Measurements from ENCODE around the gene NIBAN1.
A peak's percentile ranks its signal among the peaks of the same experiment; 100 is the strongest.

NIBAN1 gene

GRCh38 chr1:184990204-184990603 is 15.9 kb upstream of the NIBAN1 start:
- Histone ChIP-seq H3K4me1 (ENCODE audit: insufficient read depth, low read length) (no peaks in the 10 kb centered on the region), H3K9ac (ENCODE audit: low read length) (no peak overlapping the region), H3K36me3 (ENCODE audit: insufficient read depth, low read length) (no peaks in the 10 kb centered on the region), H3K9me3 (ENCODE audit: low read length) (no peaks in the 10 kb centered on the region), H3K4me3 (ENCODE audit: low read depth in 1 of 2, low read length in 2 of 2) (no peak overlapping the region), H3K27me3 (ENCODE audit: control insufficient read depth in 1 of 2, insufficient read depth in 2 of 2, low read length in 2 of 2) (no peaks in the 10 kb centered on the region), H3K27ac (ENCODE audit: low read depth, low read length) (no peak overlapping the region)

- Histone ChIP-seq H3K9ac (ENCODE audit: low read length) (no peak overlapping the region), H3K4me1 (ENCODE audit: insufficient read depth, low read length) (no peaks in the 10 kb centered on the region), H3K27me3 (ENCODE audit: control insufficient read depth in 1 of 2, insufficient read depth in 2 of 2, low read length in 2 of 2) (no peaks in the 10 kb centered on the region), H3K9me3 (ENCODE audit: low read length) (no peaks in the 10 kb centered on the region), H3K27ac (ENCODE audit: low read depth, low read length) (no peak overlapping the region), H3K36me3 (ENCODE audit: insufficient read depth, low read length) (no peaks in the 10 kb centered on the region), H3K4me3 (ENCODE audit: low read depth in 1 of 2, low read length in 2 of 2) (no peak overlapping the region)
Measured at GRCh38 chr1:184988506-184988905, 14.2 kb upstream of the NIBAN1 start.

GRCh38 chr1:184987696-184988095 is 13.4 kb upstream of the NIBAN1 start:
- H3K27me3 ChIP-seq (ENCODE audit: control insufficient read depth in 1 of 2, insufficient read depth in 2 of 2, low read length in 2 of 2), result no peaks in the 10 kb centered on the region
- H3K9me3 ChIP-seq (ENCODE audit: low read length), result no peaks in the 10 kb centered on the region
- no peak overlapping the region for H3K9ac ChIP-seq (ENCODE audit: low read length)
- H3K27ac ChIP-seq (ENCODE audit: low read depth, low read length), result no peak overlapping the region
- H3K4me3 ChIP-seq (ENCODE audit: low read depth in 1 of 2, low read length in 2 of 2), result no peak overlapping the region
- no peaks in the 10 kb centered on the region for H3K36me3 ChIP-seq (ENCODE audit: insufficient read depth, low read length)
- H3K4me1 ChIP-seq (ENCODE audit: insufficient read depth, low read length), result no peaks in the 10 kb centered on the region

DNA sequence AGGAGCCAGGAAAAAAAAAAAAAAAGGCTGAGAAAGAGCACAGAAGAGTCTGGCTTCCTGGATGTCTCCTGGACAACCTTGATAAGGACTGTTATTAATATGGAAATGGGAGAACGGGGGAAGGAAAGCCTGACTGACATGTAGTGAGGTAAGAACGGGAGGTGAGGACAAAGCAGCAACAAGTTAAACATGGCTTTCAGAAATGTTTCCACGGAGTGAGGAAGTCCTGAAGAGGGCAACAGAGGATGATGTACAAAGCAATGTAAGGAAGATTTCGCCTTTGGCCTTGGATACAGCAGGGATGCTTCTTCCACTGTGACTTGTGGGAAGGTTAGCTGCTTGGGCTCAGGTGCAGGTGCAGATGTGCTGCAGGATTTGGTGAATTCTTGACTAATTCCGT is 11.9 kb upstream of the NIBAN1 start:
- Histone ChIP-seq H3K9me3 (ENCODE audit: low read length) (no peaks in the 10 kb centered on the region), H3K27ac (ENCODE audit: low read depth, low read length) (no peak overlapping the region), H3K27me3 (ENCODE audit: control insufficient read depth in 1 of 2, insufficient read depth in 2 of 2, low read length in 2 of 2) (no peaks in the 10 kb centered on the region), H3K9ac (ENCODE audit: low read length) (no peak overlapping the region), H3K4me1 (ENCODE audit: insufficient read depth, low read length) (peaks cover 6% of the 10 kb centered on the region), H3K36me3 (ENCODE audit: insufficient read depth, low read length) (no peaks in the 10 kb centered on the region), H3K4me3 (ENCODE audit: low read depth in 1 of 2, low read length in 2 of 2) (no peak overlapping the region)

DNA sequence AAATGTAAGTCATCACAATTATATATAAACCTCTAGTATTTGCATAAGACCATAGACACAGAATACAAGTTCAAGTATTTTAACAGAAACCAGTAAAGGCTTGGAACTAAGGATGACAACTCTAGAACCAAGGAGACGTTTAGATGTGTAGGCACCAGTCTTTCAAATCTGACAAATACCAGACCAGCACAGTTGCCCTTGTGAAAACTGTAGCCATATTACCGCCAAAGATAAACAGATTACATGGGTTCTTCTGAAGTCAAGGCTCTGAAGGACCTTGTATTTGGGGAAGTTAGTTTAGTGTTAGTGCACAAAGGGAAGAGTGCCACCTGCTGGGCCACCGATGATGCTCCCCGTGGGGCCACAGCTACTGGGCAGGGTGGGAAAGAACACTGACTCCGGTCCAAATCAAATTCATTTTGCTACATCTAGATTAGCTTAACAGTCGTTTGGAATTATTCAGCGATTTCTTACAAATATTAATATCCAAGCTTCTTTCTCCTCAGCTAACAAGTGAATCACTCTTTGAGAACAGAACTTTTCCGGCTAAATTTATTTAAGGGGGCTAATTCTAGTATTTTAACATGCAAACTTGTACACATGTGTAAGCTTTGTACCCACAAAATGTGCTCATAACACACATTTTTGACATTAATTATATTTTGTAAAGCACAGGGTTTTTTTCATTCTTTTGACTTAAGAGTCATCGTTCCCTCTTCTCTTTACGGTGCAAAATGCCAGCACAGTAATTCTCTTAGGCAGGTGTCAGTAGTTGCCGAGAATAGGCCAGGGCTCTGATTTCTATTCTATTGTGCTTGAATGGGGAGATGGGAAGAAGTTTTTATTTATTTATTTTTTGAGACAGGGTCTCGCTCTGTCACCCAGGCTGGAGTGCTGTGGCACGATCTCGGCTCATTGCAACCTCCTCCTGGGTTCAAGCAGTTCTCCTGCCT is 8.0 kb upstream of the NIBAN1 start:
- Histone ChIP-seq H3K9ac (ENCODE audit: low read length) (no peak overlapping the region), H3K4me1 (ENCODE audit: insufficient read depth, low read length) (peaks cover 6% of the 10 kb centered on the region), H3K4me3 (ENCODE audit: low read depth in 1 of 2, low read length in 2 of 2) (no peak overlapping the region), H3K27ac (ENCODE audit: low read depth, low read length) (no peak overlapping the region), H3K36me3 (ENCODE audit: insufficient read depth, low read length) (no peaks in the 10 kb centered on the region), H3K27me3 (ENCODE audit: control insufficient read depth in 1 of 2, insufficient read depth in 2 of 2, low read length in 2 of 2) (no peaks in the 10 kb centered on the region), H3K9me3 (ENCODE audit: low read length) (no peaks in the 10 kb centered on the region)

DNA sequence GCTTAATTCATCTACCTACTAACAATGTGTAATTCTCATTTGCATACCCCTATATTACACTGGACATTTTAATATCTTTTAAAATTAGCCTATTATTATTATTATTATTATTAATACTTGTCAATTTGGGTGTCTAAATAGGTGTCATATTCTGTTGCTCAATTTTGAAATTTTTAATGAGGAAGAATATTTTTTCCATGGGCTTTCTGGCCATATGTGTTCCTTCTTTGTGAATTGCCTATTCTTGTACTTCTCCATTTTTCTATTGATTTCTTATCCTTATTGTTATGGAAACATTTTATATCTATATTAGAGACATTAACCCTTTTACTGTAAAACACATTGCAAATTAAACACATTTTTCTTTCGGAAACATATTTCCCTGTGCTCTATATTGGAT is 6.4 kb upstream of the NIBAN1 start:
- Histone ChIP-seq H3K4me3 (ENCODE audit: low read depth in 1 of 2, low read length in 2 of 2) (no peak overlapping the region), H3K27ac (ENCODE audit: low read depth, low read length) (no peak overlapping the region), H3K9ac (ENCODE audit: low read length) (no peak overlapping the region), H3K36me3 (ENCODE audit: insufficient read depth, low read length) (no peaks in the 10 kb centered on the region), H3K27me3 (ENCODE audit: control insufficient read depth in 1 of 2, insufficient read depth in 2 of 2, low read length in 2 of 2) (no peaks in the 10 kb centered on the region), H3K9me3 (ENCODE audit: low read length) (no peaks in the 10 kb centered on the region), H3K4me1 (ENCODE audit: insufficient read depth, low read length) (peaks cover 6% of the 10 kb centered on the region)

DNA sequence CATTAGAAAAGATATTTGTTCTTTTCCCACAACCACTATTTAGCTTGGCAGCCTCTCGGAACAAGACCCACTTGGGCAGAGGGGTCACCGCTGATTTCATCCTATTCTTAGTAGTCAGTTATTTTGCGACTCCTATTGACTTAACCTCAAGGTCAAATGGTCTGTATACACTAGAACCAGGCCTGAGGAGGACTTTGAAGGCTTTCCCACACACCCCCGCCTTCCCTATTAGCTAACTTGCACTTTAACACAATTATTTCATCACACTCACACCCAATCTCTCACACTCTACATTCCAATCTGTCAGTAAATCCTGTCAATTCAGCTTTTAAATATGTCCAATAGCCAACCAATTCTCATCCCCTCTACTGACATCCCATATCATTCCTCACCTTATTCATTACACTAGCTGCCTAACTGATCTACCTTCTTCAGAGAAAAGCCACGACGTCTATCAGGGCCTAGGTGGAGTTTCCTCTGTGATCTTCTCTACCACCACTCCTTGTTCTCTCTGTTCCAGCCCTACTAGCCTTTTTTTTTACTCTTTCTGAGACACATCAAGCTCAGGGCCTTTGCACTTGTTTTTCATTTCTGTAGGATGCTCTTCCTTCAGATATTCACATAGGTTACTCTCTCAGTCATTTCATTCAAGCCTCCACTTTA is 1.0 kb upstream of the NIBAN1 start:
- Histone ChIP-seq H3K4me3 (ENCODE audit: low read depth in 1 of 2, low read length in 2 of 2) (no peak overlapping the region), H3K9me3 (ENCODE audit: low read length) (no peaks in the 10 kb centered on the region), H3K36me3 (ENCODE audit: insufficient read depth, low read length) (no peaks in the 10 kb centered on the region), H3K27ac (ENCODE audit: low read depth, low read length) (no peak overlapping the region), H3K9ac (ENCODE audit: low read length) (no peak overlapping the region), H3K27me3 (ENCODE audit: control insufficient read depth in 1 of 2, insufficient read depth in 2 of 2, low read length in 2 of 2) (no peaks in the 10 kb centered on the region), H3K4me1 (ENCODE audit: insufficient read depth, low read length) (peaks cover 16% of the 10 kb centered on the region)

DNA sequence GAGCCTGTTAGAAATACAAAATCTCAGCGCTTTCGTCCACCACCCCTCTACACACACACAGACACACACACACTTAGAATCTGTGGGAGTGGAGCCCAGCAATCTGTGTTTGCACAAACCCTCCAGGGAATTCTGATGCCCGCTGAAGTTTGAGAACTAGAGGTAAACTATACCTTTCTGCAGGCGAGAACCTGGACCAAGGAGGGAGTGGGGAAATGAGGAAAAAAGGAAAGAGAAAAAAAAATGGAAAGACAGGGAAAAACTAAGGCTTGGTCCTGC is 468 bp upstream of the NIBAN1 start:
- peak overlapping the region; percentile 88 for H3K27ac ChIP-seq (ENCODE audit: low read depth, low read length)
- H3K27me3 ChIP-seq (ENCODE audit: control insufficient read depth in 1 of 2, insufficient read depth in 2 of 2, low read length in 2 of 2), result no peaks in the 10 kb centered on the region
- peak overlapping the region; percentile 92 to 95 for H3K4me3 ChIP-seq (ENCODE audit: low read depth in 1 of 2, low read length in 2 of 2)
- H3K9ac ChIP-seq (ENCODE audit: low read length), result no peak overlapping the region
- H3K9me3 ChIP-seq (ENCODE audit: low read length), result no peaks in the 10 kb centered on the region
- H3K36me3 ChIP-seq (ENCODE audit: insufficient read depth, low read length), result no peaks in the 10 kb centered on the region
- peaks cover 20% of the 10 kb centered on the region for H3K4me1 ChIP-seq (ENCODE audit: insufficient read depth, low read length)

- H3K27ac ChIP-seq (ENCODE audit: low read depth, low read length), result peak overlapping the region; percentile 88
- H3K4me3 ChIP-seq (ENCODE audit: low read depth in 1 of 2, low read length in 2 of 2), result peak overlapping the region; percentile 92 to 95
- no peaks in the 10 kb centered on the region for H3K36me3 ChIP-seq (ENCODE audit: insufficient read depth, low read length)
- H3K9me3 ChIP-seq (ENCODE audit: low read length), result no peaks in the 10 kb centered on the region
- peak overlapping the region; percentile 93 for H3K9ac ChIP-seq (ENCODE audit: low read length)
- H3K4me1 ChIP-seq (ENCODE audit: insufficient read depth, low read length), result peaks cover 34% of the 10 kb centered on the region
- no peaks in the 10 kb centered on the region for H3K27me3 ChIP-seq (ENCODE audit: control insufficient read depth in 1 of 2, insufficient read depth in 2 of 2, low read length in 2 of 2)
Measured at GRCh38 chr1:184973272-184974055, 844 bp downstream of the NIBAN1 start.

DNA sequence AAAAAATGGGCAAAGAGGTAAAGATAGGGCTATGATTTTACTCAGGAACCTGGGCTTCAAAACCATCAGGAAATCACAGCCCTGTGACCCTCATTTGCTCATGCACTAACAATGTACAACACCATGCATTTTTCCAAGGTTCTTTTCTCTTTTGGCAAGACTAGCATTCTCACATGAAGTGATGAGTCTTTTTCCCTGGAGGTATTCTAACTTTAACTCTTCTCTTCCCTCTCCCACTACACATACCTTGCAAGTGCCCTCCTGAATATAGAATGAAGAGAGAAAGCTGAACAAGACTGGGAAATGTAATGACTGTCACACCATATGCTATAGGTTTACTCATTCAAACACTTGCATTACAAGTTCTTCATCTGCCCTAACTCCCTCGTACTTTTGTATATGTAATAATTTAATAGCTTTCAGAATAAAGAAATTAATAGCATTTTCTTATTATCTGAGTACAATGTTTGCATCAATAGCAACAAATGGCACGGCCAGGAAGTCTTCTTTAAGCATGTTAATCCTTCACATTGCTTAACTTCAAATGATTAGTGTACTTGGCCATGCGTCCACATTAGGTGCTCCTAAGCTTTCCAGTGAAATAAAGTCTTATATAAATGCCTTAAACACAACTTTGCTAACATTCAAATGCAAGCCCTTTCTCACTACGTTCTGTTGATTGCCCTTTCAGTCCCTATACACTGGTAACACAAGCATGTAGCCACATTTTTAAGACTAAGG is 1.8 kb downstream of the NIBAN1 start:
- Histone ChIP-seq H3K9ac (ENCODE audit: low read length) (peak overlapping the region; percentile 93), H3K9me3 (ENCODE audit: low read length) (no peaks in the 10 kb centered on the region), H3K27me3 (ENCODE audit: control insufficient read depth in 1 of 2, insufficient read depth in 2 of 2, low read length in 2 of 2) (no peaks in the 10 kb centered on the region), H3K36me3 (ENCODE audit: insufficient read depth, low read length) (no peaks in the 10 kb centered on the region), H3K4me1 (ENCODE audit: insufficient read depth, low read length) (peaks cover 37% of the 10 kb centered on the region), H3K27ac (ENCODE audit: low read depth, low read length) (peak overlapping the region; percentile 88), H3K4me3 (ENCODE audit: low read depth in 1 of 2, low read length in 2 of 2) (peak overlapping the region; percentile 92 to 95)
